Erythroblast (primary cell): Measurements from ENCODE around the gene RABL2B.

Experiments used
- GATA1 ChIP-seq: IDR thresholded peaks from 2 replicates; pipeline ENCODE4 v1.6.1; 2011; ENCODE audit warnings: low read depth, mild to moderate bottlenecking, control low read depth, low read length, moderate library complexity
- POLR2A ChIP-seq: IDR thresholded peaks from 2 replicates; pipeline ENCODE4 v1.6.1; 2011; ENCODE audit warnings: mild to moderate bottlenecking, low read length

- TF ChIP-seq POLR2A, result no peak
- no peak for TF ChIP-seq GATA1
Observed at GRCh38 chr22:50722048-50722701, 61.3 kb downstream of the RABL2B start.
